Stimulated activated CD8-positive, alpha-beta memory T cell treated with anti-CD3 and anti-CD28 coated beads, Interleukin-12 subunit alpha, Interleukin-12 subunit beta, amount 100 ng/mL, for 24 hours (primary cell): ENCODE results near the gene TBC1D2.
"Not testable (repeated sequence)": the region's sequence is repeated elsewhere in the genome, so short reads cannot be mapped to it uniquely, and the experiment has no call there.

ENCODE experiments used
- DNase-seq: peaks from one replicate; pipeline ENCODE4 v3.0.0-alpha.2; 2020; ENCODE audit errors: extremely low read depth

Gene TBC1D2

GRCh38 chr9:98270284-98270683 lies 14.8 kb upstream of the TBC1D2 start:
- DNase-seq = not testable (repeated sequence)

- DNase-seq = not testable (repeated sequence)
These were observed 14.2 kb upstream of the TBC1D2 start for GRCh38 chr9:98269652-98270051.

- DNase-seq = not testable (repeated sequence)
These were observed 12.1 kb upstream of the TBC1D2 start for GRCh38 chr9:98267556-98267955.

- no peak for DNase-seq
These were observed 9.1 kb upstream of the TBC1D2 start for GRCh38 chr9:98264516-98264915.

GRCh38 chr9:98263482-98264357 lies 8.3 kb upstream of the TBC1D2 start:
- peak; percentile 49 for DNase-seq

- DNase-seq = no peak
These were observed 7.6 kb upstream of the TBC1D2 start for GRCh38 chr9:98263080-98263479.

GRCh38 chr9:98262056-98262455 lies 6.6 kb upstream of the TBC1D2 start:
- no peak for DNase-seq

- no peak for DNase-seq
These were observed 5.2 kb upstream of the TBC1D2 start for GRCh38 chr9:98260635-98261034.

- no peak for DNase-seq
These were observed 4.3 kb upstream of the TBC1D2 start for GRCh38 chr9:98259791-98260190.

- no peak for DNase-seq
These were observed 1.3 kb upstream of the TBC1D2 start for GRCh38 chr9:98256756-98257155.

- no peak for DNase-seq
These were observed 330 bp downstream of the TBC1D2 start for GRCh38 chr9:98255061-98255577.

GRCh38 chr9:98254228-98255060 lies 1.0 kb downstream of the TBC1D2 start:
- DNase-seq = no peak

- no peak for DNase-seq
These were observed 1.9 kb downstream of the TBC1D2 start for GRCh38 chr9:98253565-98253964.

- DNase-seq = no peak
These were observed 3.9 kb downstream of the TBC1D2 start for GRCh38 chr9:98251551-98251950.

GRCh38 chr9:98249771-98250170 lies 5.7 kb downstream of the TBC1D2 start:
- no peak for DNase-seq

GRCh38 chr9:98248737-98249474 lies 6.5 kb downstream of the TBC1D2 start:
- DNase-seq = no peak

- no peak for DNase-seq
These were observed 7.4 kb downstream of the TBC1D2 start for GRCh38 chr9:98247831-98248657.

GRCh38 chr9:98242426-98242825 lies 13.0 kb downstream of the TBC1D2 start:
- no peak for DNase-seq

GRCh38 chr9:98241357-98242300 lies 13.8 kb downstream of the TBC1D2 start:
- DNase-seq = no peak

GRCh38 chr9:98240475-98240874 lies 15.0 kb downstream of the TBC1D2 start:
- DNase-seq = no peak
